GM18867 (cell line): ENCODE measurements around the gene VWA8.

Experiments used
- ATAC-seq: cut with Tn5 transposase; IDR thresholded peaks from one replicate; pipeline ENCODE4 v1.9.1; 2021; ENCODE audit warnings: mild to moderate bottlenecking, moderate library complexity; ENCODE audit not compliant: unreplicated experiment

The VWA8 gene

GRCh38 chr13:41960637-41961465 is at the start of gene VWA8:
VWA8 (minus strand) TSS chr13:41961109; CDS start chr13:41961015, 94 bp downstream.
- peak; percentile 93 for ATAC-seq

- no peak for ATAC-seq
Observed at GRCh38 chr13:42009057-42009456, 48.1 kb upstream of the VWA8 start.

DNA sequence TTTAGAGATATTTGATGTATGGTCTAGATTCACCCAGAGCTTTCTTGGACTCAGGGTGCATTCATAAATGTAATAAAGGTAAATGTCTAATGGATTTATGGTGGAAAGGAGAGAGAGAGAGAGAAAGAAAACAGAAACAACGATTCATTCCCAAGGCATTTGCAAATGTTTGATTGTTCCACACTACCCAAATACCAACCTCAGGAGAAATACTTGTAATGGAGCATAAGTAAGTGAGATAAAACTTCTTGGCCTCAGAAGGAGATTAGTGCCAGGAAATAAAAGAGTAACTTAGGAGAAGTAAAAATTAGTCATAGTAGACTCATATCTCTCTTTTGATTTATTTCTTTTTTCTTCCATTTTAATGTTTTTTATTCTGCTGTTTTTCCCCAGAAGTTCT is 46.9 kb upstream of the VWA8 start:
- no peak for ATAC-seq

DNA sequence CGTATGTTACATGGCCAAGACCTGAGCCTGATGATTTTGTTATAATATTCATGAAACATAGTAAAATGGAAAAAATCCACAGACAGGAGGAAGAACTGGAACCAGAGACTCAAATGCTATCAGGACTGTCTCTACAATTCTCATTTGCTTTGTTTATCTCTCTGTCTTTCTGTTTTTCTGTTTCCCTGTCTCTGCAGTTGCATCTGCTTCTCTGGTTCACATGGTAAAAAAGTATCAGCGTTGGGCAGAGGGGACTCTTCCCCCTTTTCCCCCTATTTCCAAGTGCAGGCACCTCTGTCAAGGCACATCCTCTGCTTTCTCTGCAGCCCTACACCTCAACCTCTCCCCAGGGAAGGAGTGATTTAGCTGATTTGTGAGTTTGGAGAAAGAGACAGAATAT is 41.2 kb upstream of the VWA8 start:
- no peak for ATAC-seq

DNA sequence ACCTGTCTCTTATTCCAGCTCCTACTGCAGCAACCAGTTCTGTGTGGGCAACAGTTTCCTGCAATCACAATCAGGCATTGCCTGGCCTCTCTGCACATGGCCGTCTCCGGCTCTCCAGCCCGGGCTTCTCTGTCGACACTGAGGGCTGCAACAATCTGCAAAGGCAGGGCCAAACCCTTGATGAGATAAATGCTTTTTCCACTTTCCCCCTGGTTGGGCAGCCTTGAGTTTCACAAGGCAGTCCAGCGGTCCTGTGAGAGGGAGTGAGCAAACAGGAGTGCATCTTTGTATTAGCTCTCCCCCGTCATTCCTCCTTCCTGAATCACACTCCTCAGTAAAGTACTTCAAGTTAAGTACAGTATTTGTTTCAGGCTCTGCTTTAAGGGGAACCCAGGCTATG is 40.7 kb upstream of the VWA8 start:
- no peak for ATAC-seq

DNA sequence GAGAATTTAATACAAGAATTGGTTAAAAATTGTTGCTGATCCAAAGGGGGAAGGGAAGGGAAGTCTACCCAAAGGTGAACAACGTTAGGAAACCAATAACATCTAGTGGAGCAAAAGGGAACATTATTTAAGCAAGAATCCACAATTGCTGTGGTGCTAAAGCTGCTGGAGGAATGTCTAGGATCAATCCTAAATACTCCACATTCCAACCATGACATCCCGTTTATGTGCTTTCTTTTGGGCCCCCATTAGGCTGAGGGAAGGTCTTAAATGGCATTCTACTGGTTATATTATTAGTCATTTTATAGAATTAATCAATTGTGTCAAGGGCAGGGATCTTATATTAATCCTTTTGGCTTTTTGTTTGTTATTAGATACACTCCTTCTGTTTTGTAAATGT is 39.9 kb upstream of the VWA8 start:
- ATAC-seq = no peak

DNA sequence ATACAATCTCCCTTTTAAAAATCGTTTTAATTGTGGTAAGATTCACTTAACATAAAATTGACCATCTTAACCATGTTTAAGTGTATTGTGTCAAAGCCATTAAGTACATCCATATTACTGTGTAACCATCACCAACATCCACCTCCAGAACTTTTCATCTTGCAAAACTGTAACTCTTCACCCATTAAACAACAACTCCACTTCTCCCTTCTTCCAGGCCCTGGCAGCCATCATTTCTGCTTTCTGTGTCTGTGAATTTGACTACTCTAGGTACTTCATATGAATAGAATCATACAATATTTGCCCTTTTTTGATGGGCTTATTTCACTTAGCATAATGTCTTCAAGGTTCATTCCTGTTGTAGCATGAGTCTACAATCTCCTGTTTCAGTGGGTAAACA is 36.5 kb upstream of the VWA8 start:
- no peak for ATAC-seq

DNA sequence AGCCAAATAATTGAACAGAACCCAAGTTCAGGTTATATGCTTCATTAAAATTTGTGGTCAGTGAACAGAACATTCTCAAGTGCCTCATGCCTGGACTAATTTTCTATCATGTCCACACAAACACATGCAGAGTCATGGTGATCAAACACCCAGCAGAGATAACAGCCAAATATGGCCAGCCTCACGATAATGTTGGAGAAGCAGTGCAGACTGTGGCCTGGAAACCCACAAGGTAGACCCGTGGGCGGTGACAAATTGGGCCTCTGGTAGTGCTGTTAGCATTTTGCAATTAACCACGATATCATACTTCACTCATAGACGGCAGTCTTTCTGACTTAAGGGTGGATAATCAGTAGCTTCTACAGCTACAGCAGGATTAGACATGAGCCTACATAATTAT is 35.0 kb upstream of the VWA8 start:
- no peak for ATAC-seq

DNA sequence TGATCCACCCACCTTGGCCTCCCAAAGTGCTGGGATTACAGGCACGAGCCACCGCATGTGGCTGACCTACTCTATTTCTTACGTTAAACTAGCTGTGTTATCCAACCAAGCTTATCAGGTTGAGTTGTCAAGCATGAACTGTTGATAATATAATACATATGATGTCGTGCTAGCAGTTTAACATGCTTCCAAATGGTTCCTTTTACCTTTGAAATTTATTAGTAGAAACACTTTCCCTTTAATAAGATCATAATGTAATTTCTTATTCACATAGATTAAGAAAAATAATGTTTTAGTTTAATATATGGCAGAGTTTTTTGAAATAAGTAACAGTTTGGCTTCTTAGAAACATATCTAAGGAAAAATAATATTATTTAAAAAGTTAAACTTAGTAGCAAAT is 34.4 kb upstream of the VWA8 start:
- ATAC-seq = no peak

DNA sequence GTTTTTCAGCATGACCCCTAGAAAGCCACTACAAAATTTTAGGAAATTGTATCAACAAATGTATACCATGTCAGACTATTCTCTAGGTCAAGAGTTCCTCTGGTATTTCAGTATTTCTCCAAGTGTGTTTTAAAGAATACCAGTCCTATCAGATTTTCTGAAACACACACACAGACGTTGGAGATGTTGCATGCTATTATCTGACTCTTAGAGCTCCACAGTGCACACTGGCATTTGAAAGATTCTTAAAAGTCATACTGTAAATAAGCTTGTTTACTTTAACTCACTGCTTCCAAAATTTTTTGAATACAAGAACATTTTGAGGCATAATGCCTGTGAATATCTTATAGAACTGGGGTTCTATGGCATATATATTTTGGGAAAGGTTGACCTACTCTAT is 33.8 kb upstream of the VWA8 start:
- ATAC-seq = no peak

- ATAC-seq = no peak
Observed at GRCh38 chr13:41991936-41992335, 31.0 kb upstream of the VWA8 start.

DNA sequence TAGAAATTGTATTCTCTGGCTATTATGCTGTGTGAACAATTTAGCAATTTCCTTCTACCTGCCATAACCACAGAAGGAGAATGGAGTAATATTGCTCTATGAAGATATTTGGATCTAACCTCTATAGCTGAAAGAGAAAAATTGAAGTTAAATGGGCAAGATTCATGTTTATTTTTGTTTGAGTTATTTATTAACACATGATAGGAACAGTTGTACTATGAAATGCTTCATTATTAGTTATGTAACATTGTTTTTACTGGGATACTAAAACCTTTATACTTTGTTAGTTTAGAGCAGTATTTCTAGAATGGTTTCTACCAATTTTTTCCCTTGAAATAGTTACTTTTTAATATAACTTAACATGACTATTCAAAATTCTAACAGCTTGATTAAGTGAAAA is 27.3 kb upstream of the VWA8 start:
- ATAC-seq = no peak

- ATAC-seq = no peak
Observed at GRCh38 chr13:41985788-41986508, 25.0 kb upstream of the VWA8 start.

GRCh38 chr13:41981951-41982715 is 21.2 kb upstream of the VWA8 start:
- no peak for ATAC-seq

- ATAC-seq = peak; percentile 53
Observed at GRCh38 chr13:41978007-41978406, 17.1 kb upstream of the VWA8 start.

GRCh38 chr13:41976476-41976875 is 15.6 kb upstream of the VWA8 start:
- ATAC-seq = no peak

DNA sequence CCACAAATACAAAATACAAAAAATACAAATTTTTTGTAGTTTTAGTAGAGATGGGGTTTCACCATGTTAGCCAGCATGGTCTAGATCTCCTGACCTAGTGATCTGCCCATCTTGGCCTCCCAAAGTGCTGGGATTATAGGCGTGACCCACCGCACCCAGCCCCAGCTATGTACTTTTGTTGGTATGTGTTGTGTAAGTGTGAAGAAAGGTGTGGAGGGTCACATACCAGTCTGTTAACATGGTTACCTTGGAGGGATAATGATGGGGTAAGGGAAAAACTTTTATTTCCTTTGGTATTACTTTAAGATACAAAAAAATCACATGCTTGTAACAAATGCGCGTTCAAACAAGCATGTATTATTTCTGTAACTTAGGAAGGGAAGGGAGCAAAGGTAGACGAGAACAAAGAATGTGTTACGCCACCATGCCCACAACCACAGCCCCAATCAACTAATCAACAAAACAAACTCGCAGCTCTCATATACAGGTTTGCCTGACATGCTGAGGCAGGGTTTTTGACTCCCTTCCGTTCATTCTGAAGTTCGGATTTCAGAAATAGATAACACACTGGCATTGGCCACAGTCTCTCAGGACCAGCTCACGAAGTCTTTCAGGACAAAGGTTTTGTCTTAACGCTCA is 13.5 kb upstream of the VWA8 start:
- no peak for ATAC-seq

DNA sequence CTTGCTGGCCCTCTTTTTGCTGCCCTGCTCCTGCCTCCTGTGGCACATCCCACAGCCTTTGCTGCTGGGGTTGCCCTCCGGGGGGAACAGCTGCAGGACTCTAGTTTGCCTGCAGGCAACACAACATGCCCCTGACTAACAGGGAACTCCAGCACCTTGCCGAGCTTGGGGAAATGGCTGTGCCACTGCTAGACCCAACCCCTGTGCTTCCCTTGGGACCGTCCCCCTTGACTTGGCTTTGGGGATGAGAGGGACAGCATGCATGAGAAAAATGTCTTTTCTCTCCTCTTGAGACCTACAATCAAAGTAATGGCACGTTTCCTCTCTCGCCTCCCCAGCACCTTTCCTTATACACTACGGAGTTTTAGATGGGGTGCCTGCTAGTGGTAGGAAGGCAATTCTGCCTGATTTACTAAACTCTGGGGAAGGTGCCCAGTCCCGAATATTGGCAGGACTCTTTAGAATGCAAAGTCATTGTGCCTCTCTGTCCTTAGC is 12.4 kb upstream of the VWA8 start:
- no peak for ATAC-seq

DNA sequence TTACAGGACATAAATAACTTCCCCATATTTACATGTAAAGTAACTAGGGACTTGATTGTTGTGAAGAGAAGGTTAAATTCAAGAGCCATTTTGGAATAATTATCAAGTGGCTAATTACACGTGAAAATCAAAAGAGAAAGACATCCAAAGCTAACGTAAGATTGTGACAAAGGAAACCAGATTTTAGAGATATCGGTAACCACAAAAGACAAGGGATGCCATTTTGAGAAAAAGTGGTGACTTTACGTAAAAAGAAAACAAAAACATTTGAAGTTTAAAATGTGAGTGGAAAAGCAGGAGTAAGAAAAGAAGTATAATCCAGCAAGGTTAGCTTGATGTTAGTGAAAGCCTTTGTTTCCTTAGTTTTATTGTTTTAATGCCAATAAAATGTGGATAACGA is 10.9 kb upstream of the VWA8 start:
- ATAC-seq = no peak

GRCh38 chr13:41970918-41971317 is 10.0 kb upstream of the VWA8 start:
- no peak for ATAC-seq

- no peak for ATAC-seq
Observed at GRCh38 chr13:41970022-41970421, 9.1 kb upstream of the VWA8 start.
